Fibroblast of pulmonary artery (primary cell): Measurements from ENCODE around the gene STK38L.

ENCODE experiments used
- DNase-seq: peaks from one replicate; pipeline ENCODE4 v3.0.0-alpha.2; 2010; ENCODE audit warnings: low read depth
- H3K4me3 ChIP-seq: replicated peaks from 2 replicates; pipeline ENCODE4 v1.5.1; 2011; ENCODE audit warnings: low read depth, mild to moderate bottlenecking, control low read depth, low read length, moderate library complexity
- TF ChIP-seq, protein P1 (sequence below): IDR thresholded peaks from 2 replicates; pipeline ENCODE4 v1.5.1; 2011; ENCODE audit warnings: mild to moderate bottlenecking, control low read depth, low read length, inconsistent platforms; ENCODE audit errors: missing control alignments

STK38L gene

DNA sequence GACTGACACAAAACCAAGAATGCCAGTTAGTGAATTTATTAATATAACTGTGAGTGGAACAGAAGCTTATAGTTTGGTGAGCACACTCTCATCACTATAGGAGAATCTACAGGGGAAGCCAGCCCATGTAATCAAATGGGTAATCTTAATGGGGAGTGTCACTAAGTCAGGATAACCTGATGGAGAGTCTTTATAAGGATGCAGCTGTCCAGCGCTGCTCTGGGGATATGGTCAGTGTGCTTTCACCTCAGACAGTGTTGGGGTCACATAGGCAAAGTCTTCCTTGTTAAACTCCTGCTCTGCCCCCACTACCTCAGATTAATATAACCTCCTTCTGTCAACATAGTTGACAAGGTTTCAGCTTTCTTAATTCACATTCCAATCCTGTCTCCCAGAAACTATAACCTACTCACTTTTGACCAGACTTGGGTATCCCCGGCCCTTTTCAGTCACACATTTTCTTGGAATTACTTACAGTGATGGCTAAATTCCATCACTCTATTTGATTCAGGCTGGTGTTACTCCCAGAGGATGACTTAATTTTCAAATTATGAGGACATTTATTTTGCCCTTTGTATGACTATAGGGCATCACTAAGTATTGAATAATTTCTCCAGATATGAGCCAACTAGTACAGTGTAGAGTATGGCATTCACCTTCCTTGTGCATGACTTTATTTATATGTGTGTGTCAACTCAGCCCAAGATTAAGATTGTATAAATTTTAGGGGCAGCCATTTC is 13.2 kb downstream of the STK38L start:
- no peak for DNase-seq
- TF ChIP-seq, protein P1, sequence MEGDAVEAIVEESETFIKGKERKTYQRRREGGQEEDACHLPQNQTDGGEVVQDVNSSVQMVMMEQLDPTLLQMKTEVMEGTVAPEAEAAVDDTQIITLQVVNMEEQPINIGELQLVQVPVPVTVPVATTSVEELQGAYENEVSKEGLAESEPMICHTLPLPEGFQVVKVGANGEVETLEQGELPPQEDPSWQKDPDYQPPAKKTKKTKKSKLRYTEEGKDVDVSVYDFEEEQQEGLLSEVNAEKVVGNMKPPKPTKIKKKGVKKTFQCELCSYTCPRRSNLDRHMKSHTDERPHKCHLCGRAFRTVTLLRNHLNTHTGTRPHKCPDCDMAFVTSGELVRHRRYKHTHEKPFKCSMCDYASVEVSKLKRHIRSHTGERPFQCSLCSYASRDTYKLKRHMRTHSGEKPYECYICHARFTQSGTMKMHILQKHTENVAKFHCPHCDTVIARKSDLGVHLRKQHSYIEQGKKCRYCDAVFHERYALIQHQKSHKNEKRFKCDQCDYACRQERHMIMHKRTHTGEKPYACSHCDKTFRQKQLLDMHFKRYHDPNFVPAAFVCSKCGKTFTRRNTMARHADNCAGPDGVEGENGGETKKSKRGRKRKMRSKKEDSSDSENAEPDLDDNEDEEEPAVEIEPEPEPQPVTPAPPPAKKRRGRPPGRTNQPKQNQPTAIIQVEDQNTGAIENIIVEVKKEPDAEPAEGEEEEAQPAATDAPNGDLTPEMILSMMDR = no peak
- no peak overlapping the region for H3K4me3 ChIP-seq

DNA sequence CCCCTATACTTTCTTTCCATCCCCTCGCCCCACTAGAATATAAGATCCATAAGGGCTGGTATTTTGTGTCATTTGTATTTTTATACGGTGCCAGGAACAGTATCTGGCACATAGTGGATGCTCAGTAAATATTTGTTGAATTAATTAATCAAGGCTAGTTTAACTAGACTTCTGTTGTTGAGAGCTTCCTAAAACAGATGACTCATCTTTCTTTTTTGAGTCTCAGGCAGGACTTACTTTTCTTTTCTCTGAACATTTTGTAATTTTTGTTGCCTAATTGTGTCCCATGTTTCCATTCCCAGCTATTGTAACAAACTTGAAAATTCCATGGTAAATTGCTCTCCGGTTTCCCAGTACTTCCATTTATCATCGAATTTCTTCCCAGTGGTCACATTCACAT is 16.7 kb downstream of the STK38L start:
- TF ChIP-seq, protein P1 = no peak
- H3K4me3 ChIP-seq = no peak overlapping the region
- DNase-seq = peak; percentile 79

DNA sequence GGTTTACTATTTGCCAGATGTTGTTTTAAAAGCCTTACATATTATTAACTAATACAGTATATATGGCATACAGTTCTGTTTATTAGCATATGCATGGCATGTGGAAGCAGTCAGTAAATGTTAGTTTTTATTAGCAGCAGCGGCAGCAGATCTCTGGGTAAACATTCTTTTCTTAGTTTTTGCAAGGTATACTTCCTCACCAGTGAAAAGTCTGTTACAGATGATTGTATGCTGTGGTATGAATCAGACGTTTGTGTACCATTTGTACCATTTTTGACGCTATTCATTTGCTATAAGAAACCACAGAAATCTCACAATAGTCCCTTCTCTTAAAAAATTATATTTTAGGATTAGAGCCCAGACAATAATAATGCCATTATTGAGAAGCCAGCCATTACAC is 17.8 kb downstream of the STK38L start:
- H3K4me3 ChIP-seq = no peak overlapping the region
- TF ChIP-seq, protein P1 = no peak
- DNase-seq = peak; percentile 53

DNA sequence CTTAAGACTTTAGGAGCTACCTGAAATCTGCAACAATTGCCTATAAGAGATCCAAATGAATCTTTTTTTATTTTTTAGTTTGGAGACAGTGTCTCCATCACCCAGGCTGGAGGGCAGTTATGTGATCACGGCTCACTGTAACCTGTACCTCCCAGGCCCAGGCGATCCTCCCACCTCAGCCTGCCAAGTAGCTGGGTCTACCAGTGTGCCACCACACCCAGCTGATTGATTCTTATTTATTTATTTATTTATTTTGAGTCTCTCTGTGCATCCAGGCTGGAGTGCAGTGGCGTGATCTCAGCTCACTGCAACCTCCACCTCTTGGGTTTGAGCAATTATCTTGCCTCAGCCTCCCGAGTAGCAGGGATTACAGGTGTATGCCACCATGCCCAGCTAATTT is 26.1 kb downstream of the STK38L start:
- DNase-seq = no peak
- TF ChIP-seq, protein P1 = no peak
- no peak overlapping the region for H3K4me3 ChIP-seq

DNA sequence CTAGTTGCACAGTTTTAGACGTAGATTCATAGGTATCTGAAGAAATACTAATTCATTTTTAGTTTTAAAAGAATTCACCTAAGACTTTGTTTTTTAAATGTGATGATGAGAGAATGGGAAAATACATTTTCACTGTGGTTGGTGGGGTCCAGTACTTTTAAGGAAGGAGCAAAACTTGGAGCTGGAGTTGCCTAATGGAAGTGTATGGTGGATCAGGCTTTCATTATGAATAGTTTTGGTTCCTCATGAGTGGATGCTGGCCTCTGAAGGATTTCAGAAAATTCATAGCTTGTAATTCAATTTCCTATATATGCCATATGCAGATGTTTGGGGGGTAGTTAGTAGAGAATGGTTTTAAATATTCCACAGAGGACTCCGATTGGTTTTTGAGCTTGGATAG is 27.1 kb downstream of the STK38L start:
- TF ChIP-seq, protein P1 = no peak
- H3K4me3 ChIP-seq = no peak overlapping the region
- no peak for DNase-seq

DNA sequence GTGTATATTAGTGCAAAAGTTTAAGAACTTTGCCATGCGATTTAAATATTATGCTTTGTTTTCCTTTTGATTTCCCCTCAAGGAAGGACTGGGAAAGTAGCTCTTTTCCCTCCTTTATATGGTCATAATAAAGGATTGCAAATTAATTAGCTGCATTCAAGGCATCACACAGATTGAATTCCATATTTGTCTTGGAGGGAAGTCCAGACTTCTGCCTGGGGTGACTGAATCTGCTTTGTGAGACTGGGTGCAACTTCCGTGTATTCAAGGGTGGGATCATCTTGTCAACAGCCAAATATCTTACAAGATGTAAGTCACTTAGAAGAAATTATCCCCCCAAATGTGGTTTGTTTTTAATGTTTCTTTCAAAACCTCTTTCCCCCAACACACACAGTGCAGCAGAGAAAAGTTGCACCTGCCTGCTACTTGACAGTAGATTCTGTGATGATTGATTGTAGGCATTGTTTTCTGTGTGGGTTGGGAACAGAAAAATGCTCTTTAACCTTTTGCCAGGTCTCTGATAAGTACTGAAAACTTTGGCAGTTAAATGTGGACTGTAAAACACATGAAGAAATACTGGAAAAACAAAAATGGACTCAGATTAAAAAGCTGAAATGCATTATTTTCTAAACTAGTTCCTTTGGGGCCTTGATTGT is 28.4 kb downstream of the STK38L start:
- TF ChIP-seq, protein P1 = no peak
- H3K4me3 ChIP-seq = no peak overlapping the region
- peak; percentile 45 for DNase-seq
